IMR-90 (cell line): Measurements from ENCODE around the gene FAM227B. TPM values are rescaled to one million over a fixed set of nuclear protein-coding genes. Genes with fewer than 3 reads are reported as not detected.

Source experiments
- ATAC-seq: fragments of 200-7000 bp; cut with Tn5 transposase; 2 replicates; pipeline ENCODE4 v1.9.1; 2020; ENCODE audit warnings: low read depth, mild to moderate bottlenecking, moderate library complexity
- BruUV-seq: library from RNA; stranded (reverse); fragments of 400-500 nt; replicated peaks from 2 replicates; lab custom pipeline; 2021; lab: Mats Ljungman, UMichigan
- CTCF ChIA-PET: fragments of 300-600 bp; formaldehyde crosslinking; extraction: SDS; loops from one replicate; lab custom pipeline; 2021; ENCODE audit warnings: antibody characterized with exemption; lab: Yijun Ruan, JAX
- POLR2A ChIA-PET: fragments of 300-600 bp; sonication (Branson Sonifier 250); formaldehyde crosslinking; loops from one replicate; lab custom pipeline; 2022; ENCODE audit warnings: antibody characterized with exemption; ENCODE audit not compliant: unreplicated experiment; lab: Charles Lee
- DNase-seq: peaks from one replicate; pipeline ENCODE4 v3.0.0; 2013
- H2AFZ ChIP-seq: replicated peaks from 2 replicates; pipeline ENCODE3; 2013; ENCODE audit warnings: low read length, mild to moderate bottlenecking; ENCODE audit not compliant: poor library complexity
- H2AK5ac ChIP-seq: 2 replicates; pipeline ENCODE4 v1.6.1; 2013; ENCODE audit warnings: low read depth, low read length, inconsistent platforms
- H2AK9ac ChIP-seq: replicated peaks from 2 replicates; pipeline ENCODE3; 2013; ENCODE audit warnings: mild to moderate bottlenecking, low read depth, low read length, moderate library complexity; ENCODE audit not compliant: poor library complexity
- H2BK120ac ChIP-seq: 2 replicates; pipeline ENCODE4 v1.6.1; 2013; ENCODE audit warnings: low read depth, low read length, inconsistent platforms
- H2BK15ac ChIP-seq: 3 replicates; pipeline ENCODE4 v1.6.1; 2013; ENCODE audit warnings: low read depth, low read length, inconsistent platforms
- H2BK20ac ChIP-seq: 2 replicates; pipeline ENCODE4 v1.6.1; 2013; ENCODE audit warnings: low read depth, mild to moderate bottlenecking, inconsistent platforms, low read length, moderate library complexity
- H2BK5ac ChIP-seq: 2 replicates; pipeline ENCODE4 v1.6.1; 2013; ENCODE audit warnings: mild to moderate bottlenecking, low read depth, low read length, inconsistent platforms; ENCODE audit not compliant: poor library complexity, severe bottlenecking
- H3K14ac ChIP-seq: replicated peaks from 2 replicates; pipeline ENCODE4 v1.6.1; 2013; ENCODE audit warnings: low read depth, low read length, inconsistent platforms
- H3K18ac ChIP-seq: 2 replicates; pipeline ENCODE4 v1.6.1; 2013; ENCODE audit warnings: low read depth, low read length, control low read depth
- H3K23ac ChIP-seq: 2 replicates; pipeline ENCODE4 v1.6.1; 2013; ENCODE audit warnings: low read depth, low read length, inconsistent platforms
- H3K27ac ChIP-seq: 2 replicates; pipeline ENCODE4 v1.5.1; 2013; ENCODE audit warnings: mild to moderate bottlenecking, control low read depth, low read length; ENCODE audit not compliant: insufficient read depth
- H3K27me3 ChIP-seq: 2 replicates; pipeline ENCODE4 v1.6.1; 2013; ENCODE audit warnings: low read length; ENCODE audit not compliant: control insufficient read depth, insufficient read depth
- H3K36me3 ChIP-seq: 2 replicates; pipeline ENCODE4 v1.6.1; 2013; ENCODE audit warnings: low read length, mixed read lengths; ENCODE audit not compliant: control insufficient read depth, insufficient read depth
- H3K4ac ChIP-seq: 2 replicates; pipeline ENCODE4 v1.6.1; 2013; ENCODE audit warnings: low read depth, low read length, inconsistent platforms
- H3K4me1 ChIP-seq: 2 replicates; pipeline ENCODE4 v1.6.1; 2013; ENCODE audit warnings: low read length, mixed read lengths; ENCODE audit not compliant: control insufficient read depth, insufficient read depth
- H3K4me2 ChIP-seq: 2 replicates; pipeline ENCODE4 v1.6.1; 2013; ENCODE audit warnings: low read depth, mild to moderate bottlenecking, control low read depth, low read length, moderate library complexity
- H3K4me3 ChIP-seq: 2 replicates; pipeline ENCODE4 v1.5.1; 2013; ENCODE audit warnings: low read depth, mild to moderate bottlenecking, control low read depth, low read length, moderate library complexity; ENCODE audit not compliant: insufficient read depth
- H3K56ac ChIP-seq: 2 replicates; pipeline ENCODE4 v1.6.1; 2013; ENCODE audit warnings: low read length, inconsistent platforms; ENCODE audit not compliant: insufficient read depth; ENCODE audit errors: extremely low read depth
- H3K79me1 ChIP-seq, 2 experiments: 2 replicates each; pipeline ENCODE4 v1.6.1; 2013; ENCODE audit warnings: low read length in 2 of 2, inconsistent platforms in 1 of 2, low read depth in 1 of 2
- H3K9ac ChIP-seq: 2 replicates; pipeline ENCODE4 v1.6.1; 2013; ENCODE audit warnings: low read depth, low read length, control low read depth
- H3K9me1 ChIP-seq: 2 replicates; pipeline ENCODE4 v1.6.1; 2013; ENCODE audit warnings: low read length, inconsistent platforms; ENCODE audit not compliant: insufficient read depth
- H3K9me3 ChIP-seq: 2 replicates; pipeline ENCODE4 v1.6.1; 2013; ENCODE audit warnings: low read length; ENCODE audit not compliant: control insufficient read depth, insufficient read depth
- H4K20me1 ChIP-seq: 2 replicates; pipeline ENCODE4 v1.6.1; 2013; ENCODE audit warnings: low read length, inconsistent platforms; ENCODE audit not compliant: insufficient read depth
- H4K5ac ChIP-seq: 2 replicates; pipeline ENCODE4 v1.6.1; 2013; ENCODE audit warnings: mild to moderate bottlenecking, low read depth, low read length, control low read depth
- H4K8ac ChIP-seq, 2 experiments: 2 replicates each; pipeline ENCODE4 v1.6.1; 2013; ENCODE audit warnings: low read depth in 2 of 2, low read length in 2 of 2, control low read depth in 1 of 2, inconsistent platforms in 1 of 2
- H4K91ac ChIP-seq: 2 replicates; pipeline ENCODE4 v1.6.1; 2013; ENCODE audit warnings: low read depth, low read length, inconsistent platforms; ENCODE audit not compliant: insufficient read depth
- BHLHE40 ChIP-seq: fragments of 150-350 bp; IDR thresholded peaks from 2 replicates; pipeline ENCODE4 v1.6.1; 2016; ENCODE audit warnings: mild to moderate bottlenecking, low read depth, low read length
- CEBPB ChIP-seq: IDR thresholded peaks from 2 replicates; pipeline ENCODE4 v1.6.1; 2012; ENCODE audit warnings: low read depth, low read length, improper control_type of control experiment
- CTCF ChIP-seq: conservative IDR thresholded peaks from 2 replicates; pipeline ENCODE4 v1.5.1; 2012; ENCODE audit warnings: mild to moderate bottlenecking, low read depth, low read length, improper control_type of control experiment
- ELK1 ChIP-seq: fragments of 150-350 bp; IDR thresholded peaks from 2 replicates; pipeline ENCODE4 v1.6.1; 2016; ENCODE audit warnings: low read depth, mild to moderate bottlenecking, low read length, moderate library complexity, borderline replicate concordance
- FOS ChIP-seq: fragments of 150-350 bp; IDR thresholded peaks from 2 replicates; pipeline ENCODE4 v1.6.1; 2016; ENCODE audit warnings: low read depth, low read length
- MAFK ChIP-seq: IDR thresholded peaks from 2 replicates; pipeline ENCODE4 v1.6.1; 2012; ENCODE audit warnings: low read depth, low read length, improper control_type of control experiment
- MAZ ChIP-seq: IDR thresholded peaks from 2 replicates; pipeline ENCODE4 v1.6.1; 2012; ENCODE audit warnings: low read depth, mild to moderate bottlenecking, low read length, improper control_type of control experiment, moderate library complexity, borderline replicate concordance
- MXI1 ChIP-seq: IDR thresholded peaks from 2 replicates; pipeline ENCODE4 v1.6.1; 2012; ENCODE audit warnings: low read depth, mild to moderate bottlenecking, low read length, moderate library complexity, borderline replicate concordance
- NFE2L2 ChIP-seq: fragments of 150-350 bp; IDR thresholded peaks from 2 replicates; pipeline ENCODE4 v1.6.1; 2016; ENCODE audit warnings: low read depth, mild to moderate bottlenecking, low read length
- RCOR1 ChIP-seq: IDR thresholded peaks from 2 replicates; pipeline ENCODE4 v1.6.1; 2012; ENCODE audit warnings: mild to moderate bottlenecking, low read length, improper control_type of control experiment; ENCODE audit not compliant: insufficient replicate concordance
- RFX5 ChIP-seq: IDR thresholded peaks from 2 replicates; pipeline ENCODE4 v1.8.0; 2012; ENCODE audit warnings: low read depth, mild to moderate bottlenecking, low read length, moderate library complexity
- SMC3 ChIP-seq: fragments of 150-350 bp; IDR thresholded peaks from 2 replicates; pipeline ENCODE4 v1.6.1; 2016; ENCODE audit warnings: low read depth, mild to moderate bottlenecking, antibody characterized with exemption, low read length, moderate library complexity
- WGBS, 2 experiments: methylation state at CpG; one replicate each; pipeline versions ENCODE4 v1.1.5 to v1.1.7; 2013; ENCODE audit warnings: missing lambda C conversion rate in 2 of 2; ENCODE audit not compliant: insufficient read length in 1 of 2; ENCODE audit errors: extremely low coverage in 2 of 2; 5-methylcytosine and 5-hydroxymethylcytosine counted together
- dilution Hi-C: fragments of 300-500 bp; cut with HindIII; formaldehyde crosslinking; loops from one replicate; pipeline ENCODE4 v1.14.3; 2018; ENCODE audit warnings: low sequenced_read_pairs; ENCODE audit not compliant: unreplicated experiment
- in situ Hi-C: fragments of 300-500 bp; cut with MboI; formaldehyde crosslinking; loops from 3 replicates; pipeline ENCODE4 v1.14.3; 2019; ENCODE audit warnings: low sequenced_read_pairs, inconsistent platforms, mixed read lengths
- intact Hi-C: fragments of 100-400 bp; cut with micrococcal nuclease; formaldehyde crosslinking; loops from 2 replicates; pipeline ENCODE4 v1.10.0; 2022
- polyA plus RNA-seq, 3 experiments: library from polyadenylated mRNA; depleted of rRNA; stranded (reverse); fragments of >200 nt; gene quantifications; 2 replicates each; pipeline ENCODE4 v1.2.3, GENCODE V29; 2012; ENCODE audit warnings: low replicate concordance in 1 of 3
- total RNA-seq: library from RNA; depleted of rRNA; stranded (reverse); fragments of >200 nt; gene quantifications from 2 replicates; pipeline ENCODE4 v1.2.3, GENCODE V29; 2012
- TF ChIP-seq, protein P1 (sequence below): fragments of 150-350 bp; IDR thresholded peaks from 2 replicates; pipeline ENCODE4 v1.6.1; 2017; ENCODE audit warnings: mild to moderate bottlenecking, antibody characterized with exemption, low read length, low read depth

The FAM227B gene
- total and polyA plus RNA-seq, 2 of the 4 experiments (the other 2 are of a cell fraction): 1.8 to 3.0 TPM

DNA sequence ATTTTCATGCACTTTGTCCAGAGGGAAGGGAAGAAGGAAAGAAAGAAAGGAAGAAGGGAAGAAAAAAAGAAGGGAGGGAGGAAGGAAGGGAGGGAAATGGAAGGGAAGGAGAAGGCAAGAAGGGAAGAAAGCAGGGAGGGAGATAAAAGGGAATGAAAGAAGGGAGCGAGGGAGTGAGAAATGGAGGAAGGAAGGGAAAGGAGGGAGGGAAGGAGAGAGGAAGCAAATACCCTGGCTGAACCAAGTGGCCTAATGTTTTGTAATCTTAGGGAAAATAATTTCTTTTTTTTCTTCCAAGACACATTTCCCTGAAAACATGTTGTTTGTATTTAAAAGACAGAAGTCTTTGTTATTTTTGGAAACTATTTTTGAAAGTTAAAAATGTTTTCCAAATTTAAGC lies 36.1 kb upstream of the FAM227B start:
- POLR2A ChIA-PET: no interaction called here
- no peak overlapping the region for H4K8ac ChIP-seq
- H3K79me1 ChIP-seq: no peaks in the 10 kb centered on the region
- H3K4ac ChIP-seq: no peak overlapping the region
- H3K27me3 ChIP-seq: no peaks in the 10 kb centered on the region
- H3K56ac ChIP-seq: no peak overlapping the region
- in situ Hi-C loops (no loop called here), intact Hi-C loops (no loop called here), dilution Hi-C loops (no loop called here)
- H3K9me1 ChIP-seq: no peaks in the 10 kb centered on the region
- no peak for TF ChIP-seq BHLHE40
- TF ChIP-seq RFX5: no peak
- TF ChIP-seq CTCF: no peak
- no peak for TF ChIP-seq MXI1
- no peak for TF ChIP-seq FOS
- TF ChIP-seq NFE2L2: no peak
- TF ChIP-seq MAFK: no peak
- no peak for TF ChIP-seq SMC3
- no peak for TF ChIP-seq RCOR1
- TF ChIP-seq CEBPB: no peak
- no peak for TF ChIP-seq ELK1
- TF ChIP-seq, protein P1, sequence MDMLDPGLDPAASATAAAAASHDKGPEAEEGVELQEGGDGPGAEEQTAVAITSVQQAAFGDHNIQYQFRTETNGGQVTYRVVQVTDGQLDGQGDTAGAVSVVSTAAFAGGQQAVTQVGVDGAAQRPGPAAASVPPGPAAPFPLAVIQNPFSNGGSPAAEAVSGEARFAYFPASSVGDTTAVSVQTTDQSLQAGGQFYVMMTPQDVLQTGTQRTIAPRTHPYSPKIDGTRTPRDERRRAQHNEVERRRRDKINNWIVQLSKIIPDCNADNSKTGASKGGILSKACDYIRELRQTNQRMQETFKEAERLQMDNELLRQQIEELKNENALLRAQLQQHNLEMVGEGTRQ: no peak
- TF ChIP-seq MAZ: no peak
- no peak overlapping the region for H3K14ac ChIP-seq
- no peak overlapping the region for H3K9ac ChIP-seq
- H3K4me1 ChIP-seq: 0 out of 2 replicates have a peak, but pooled peaks cover 2% of the 10 kb centered on the region
- no peak overlapping the region for H2BK5ac ChIP-seq
- no peak overlapping the region for H4K5ac ChIP-seq
- H3K27ac ChIP-seq: no peak overlapping the region
- no TSS peak for BruUV-seq
- no peak overlapping the region for H3K23ac ChIP-seq
- H2BK20ac ChIP-seq: no peak overlapping the region
- H2BK120ac ChIP-seq: no peak overlapping the region
- H2BK15ac ChIP-seq: no peak overlapping the region
- no peak overlapping the region for H3K4me2 ChIP-seq
- no peak overlapping the region for H3K4me3 ChIP-seq
- H4K91ac ChIP-seq: no peak overlapping the region
- DNase-seq (no peak), ATAC-seq (no peak)
- H3K9me3 ChIP-seq: peaks cover 17% of the 10 kb centered on the region
- WGBS, 2 experiments: 92% methylated on average over 1 of the region's 1 CpG; no CpG with 5 or more reads in 1 of the 2 experiments
- no peak overlapping the region; the same call in 1 of the 2 replicates for H3K18ac ChIP-seq
- CTCF ChIA-PET: no interaction called here
- H2AFZ ChIP-seq: no peak overlapping the region
- H2AK5ac ChIP-seq: 0 out of 2 replicates have a peak overlapping the region, but pooled peaks have one; percentile 47
- no peak overlapping the region for H2AK9ac ChIP-seq
- no peaks in the 10 kb centered on the region for H4K20me1 ChIP-seq
- H3K36me3 ChIP-seq: no peaks in the 10 kb centered on the region
